Peyer's patch (tissue), 4 donors: ENCODE data around the gene ZC3H8. TPM values are rescaled to one million over a fixed set of nuclear protein-coding genes. Genes with fewer than 3 reads are reported as not detected.
"Not testable (repeated sequence)": the region's sequence is repeated elsewhere in the genome, so short reads cannot be mapped to it uniquely, and the experiment has no call there.

Experiments used
- DNase-seq, 3 donors: peaks; one replicate each; pipeline ENCODE4 v3.0.0-alpha.2; 2017 to 2019
- H3K27ac ChIP-seq, 4 donors: fragments of 200-600 bp; sonication (generic); one replicate each; pipeline ENCODE4 v1.5.1; 2016 to 2019
- H3K27me3 ChIP-seq, 2 donors: fragments of 200-600 bp; sonication (generic); one replicate each; pipeline ENCODE4 v1.5.1; 2019
- H3K36me3 ChIP-seq, 3 donors: fragments of 200-600 bp; sonication (generic); one replicate each; pipeline ENCODE4 v1.5.1; 2016 to 2019
- H3K4me1 ChIP-seq, 4 donors: fragments of 200-600 bp; sonication (generic); one replicate each; pipeline ENCODE4 v1.5.1; 2016 to 2019
- H3K4me3 ChIP-seq, 4 donors: fragments of 200-600 bp; sonication (generic); 1 replicate in 3 of 4; 2 replicates in 1 of 4; pipeline ENCODE4 v1.5.1; 2016 to 2019; ENCODE audit warnings: mild to moderate bottlenecking in 1 of 4
- H3K9me3 ChIP-seq, 4 donors: fragments of 200-600 bp; sonication (generic); one replicate each; pipeline ENCODE4 v1.5.1; 2016 to 2019; ENCODE audit warnings: mild to moderate bottlenecking in 1 of 4
- POLR2A ChIP-seq, 2 donors: fragments of 450-650 bp; IDR thresholded peaks; one replicate each; pipeline ENCODE4 v1.5.1; 2017; ENCODE audit warnings: antibody characterized with exemption in 2 of 2, mild to moderate bottlenecking in 2 of 2, moderate library complexity in 2 of 2
- total RNA-seq, 4 donors: library from RNA; depleted of rRNA; stranded (reverse); fragments of >200 nt; gene quantifications; one replicate each; pipeline ENCODE4 v1.1.0, GENCODE V29; 2016
- TF ChIP-seq, protein P1 (sequence below), 6 experiments: fragments of 450-650 bp in 4 of 6; fragments of 200-600 bp in 2 of 6; sonication (generic) in 1 of 6; IDR thresholded peaks; one replicate each; pipeline ENCODE4 v1.5.1; 2017 to 2019; ENCODE audit warnings: antibody characterized with exemption in 6 of 6, mild to moderate bottlenecking in 3 of 6, moderate library complexity in 1 of 6

Gene ZC3H8
- total RNA-seq, 4 donors from 2014 or later = 21.9 to 92.4 (median 31.2) TPM

DNA sequence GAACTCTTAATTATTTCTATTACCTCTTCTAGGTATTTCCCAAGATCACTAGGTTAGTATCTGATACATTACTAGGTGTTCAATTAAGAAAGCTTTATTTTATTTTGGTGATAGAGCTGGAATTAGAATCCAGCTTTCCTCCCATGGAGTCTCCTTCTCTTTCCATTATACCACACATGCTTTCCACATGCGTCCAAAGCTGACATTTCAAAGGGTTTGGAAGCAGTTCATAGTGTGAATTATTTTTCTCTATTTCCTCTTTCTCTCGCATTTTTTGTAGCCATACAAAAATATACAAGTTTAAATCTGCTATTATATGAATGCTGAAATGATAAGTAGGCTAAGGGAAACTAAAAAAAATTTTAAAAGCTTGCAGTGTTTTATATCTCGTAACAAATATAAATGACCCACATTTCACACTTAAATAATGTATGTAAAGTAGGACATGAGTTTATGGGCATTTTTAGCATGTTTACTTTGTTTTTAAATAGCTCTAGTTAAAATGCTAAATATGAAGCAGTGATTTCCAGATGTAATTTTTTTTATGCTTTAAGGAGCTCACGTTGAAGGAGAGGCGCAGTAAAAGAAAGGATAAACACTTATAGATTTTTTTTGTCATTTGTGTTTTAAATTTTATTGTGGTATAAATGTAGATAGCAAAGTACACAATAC is 40.7 kb upstream of the ZC3H8 start:
- DNase-seq = no peak
- peaks cover 0 to 8% (median 0%) of the 10 kb centered on the region in 4 donors for H3K4me1 ChIP-seq

DNA sequence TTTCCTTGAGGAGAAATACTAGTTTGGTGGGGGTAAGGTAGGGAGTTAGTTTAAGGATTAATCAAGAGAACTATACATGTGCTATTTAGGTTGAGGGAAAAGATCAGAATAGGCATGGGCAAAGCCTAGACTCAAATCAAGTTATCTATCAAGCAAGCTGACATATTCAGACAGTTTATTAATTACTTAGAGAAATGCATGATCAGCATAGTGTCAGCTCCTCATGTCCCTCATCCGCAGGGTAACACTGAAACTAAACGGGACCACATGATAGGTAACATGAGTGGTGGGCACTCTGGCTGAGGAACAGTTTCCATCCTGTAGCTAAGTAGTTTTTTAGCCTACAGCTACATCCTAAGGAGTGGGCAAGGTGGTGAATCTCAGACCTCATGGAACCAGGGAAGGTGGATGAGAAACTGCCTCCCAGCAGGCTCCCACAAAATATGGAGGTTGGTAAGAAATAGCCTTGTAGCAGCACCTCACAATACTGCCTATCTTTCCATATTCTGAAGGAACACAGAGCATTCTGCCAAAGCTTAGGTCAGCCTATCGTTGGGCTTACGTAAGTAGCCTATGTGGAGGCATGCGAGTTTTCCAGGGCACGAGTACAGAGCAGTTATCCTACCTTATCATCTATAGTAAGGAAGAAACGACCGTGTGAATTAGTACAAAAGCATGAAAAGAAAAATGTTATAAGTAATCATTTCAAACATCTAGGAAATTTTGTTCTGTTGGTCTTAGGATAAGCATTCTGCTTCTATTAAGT is 39.0 kb upstream of the ZC3H8 start:
- peaks cover 0 to 10% (median 0%) of the 10 kb centered on the region in 4 donors for H3K4me1 ChIP-seq
- H3K9me3 ChIP-seq = no peaks in the 10 kb centered on the region
- TF ChIP-seq POLR2A (IDR thresholded peaks at IDR 0.05) = no peak
- TF ChIP-seq, protein P1, sequence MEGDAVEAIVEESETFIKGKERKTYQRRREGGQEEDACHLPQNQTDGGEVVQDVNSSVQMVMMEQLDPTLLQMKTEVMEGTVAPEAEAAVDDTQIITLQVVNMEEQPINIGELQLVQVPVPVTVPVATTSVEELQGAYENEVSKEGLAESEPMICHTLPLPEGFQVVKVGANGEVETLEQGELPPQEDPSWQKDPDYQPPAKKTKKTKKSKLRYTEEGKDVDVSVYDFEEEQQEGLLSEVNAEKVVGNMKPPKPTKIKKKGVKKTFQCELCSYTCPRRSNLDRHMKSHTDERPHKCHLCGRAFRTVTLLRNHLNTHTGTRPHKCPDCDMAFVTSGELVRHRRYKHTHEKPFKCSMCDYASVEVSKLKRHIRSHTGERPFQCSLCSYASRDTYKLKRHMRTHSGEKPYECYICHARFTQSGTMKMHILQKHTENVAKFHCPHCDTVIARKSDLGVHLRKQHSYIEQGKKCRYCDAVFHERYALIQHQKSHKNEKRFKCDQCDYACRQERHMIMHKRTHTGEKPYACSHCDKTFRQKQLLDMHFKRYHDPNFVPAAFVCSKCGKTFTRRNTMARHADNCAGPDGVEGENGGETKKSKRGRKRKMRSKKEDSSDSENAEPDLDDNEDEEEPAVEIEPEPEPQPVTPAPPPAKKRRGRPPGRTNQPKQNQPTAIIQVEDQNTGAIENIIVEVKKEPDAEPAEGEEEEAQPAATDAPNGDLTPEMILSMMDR (IDR thresholded peaks at IDR 0.05) = no peak
- H3K27me3 ChIP-seq = no peaks in the 10 kb centered on the region
- H3K4me3 ChIP-seq = no peak overlapping the region
- DNase-seq = no peak
- no peaks in the 10 kb centered on the region for H3K36me3 ChIP-seq
- H3K27ac ChIP-seq = no peak overlapping the region

More for the DNA sequence above, 40.7 kb upstream of the ZC3H8 start:
- Histone ChIP-seq H3K27ac (no peak overlapping the region), H3K27me3 (no peaks in the 10 kb centered on the region), H3K36me3 (no peaks in the 10 kb centered on the region), H3K4me3 (no peak overlapping the region), H3K9me3 (no peaks in the 10 kb centered on the region)
- TF ChIP-seq POLR2A (IDR thresholded peaks at IDR 0.05) = no peak
- TF ChIP-seq, protein P1 (IDR thresholded peaks at IDR 0.05) = no peak

DNA sequence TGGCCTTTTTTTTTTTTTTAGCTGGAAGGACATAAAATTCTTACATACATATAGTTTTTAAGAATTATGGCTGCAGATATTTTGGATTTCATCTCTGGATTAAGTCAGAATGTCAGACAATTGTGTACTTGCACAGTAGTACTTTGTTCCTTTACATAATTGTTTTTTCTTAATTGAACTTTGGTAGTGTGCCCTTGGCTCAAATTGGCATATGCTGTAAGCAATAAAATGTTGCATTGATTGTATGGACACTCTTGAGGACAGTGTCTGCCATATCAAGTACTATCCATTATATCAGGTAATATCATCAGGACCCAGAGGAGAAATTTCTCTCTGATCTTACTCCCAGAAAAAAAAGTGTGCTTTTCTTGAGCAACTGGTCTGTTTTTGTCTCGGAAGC is 35.8 kb upstream of the ZC3H8 start:
- TF ChIP-seq POLR2A (IDR thresholded peaks at IDR 0.05) = no peak
- TF ChIP-seq, protein P1 (IDR thresholded peaks at IDR 0.05) = no peak
- Histone ChIP-seq H3K9me3 (no peaks in the 10 kb centered on the region), H3K27me3 (no peaks in the 10 kb centered on the region), H3K4me3 (no peak overlapping the region), H3K27ac (no peak overlapping the region), H3K36me3 (no peaks in the 10 kb centered on the region), H3K4me1 (peaks cover 0 to 10% (median 0%) of the 10 kb centered on the region in 4 donors)
- no peak for DNase-seq

DNA sequence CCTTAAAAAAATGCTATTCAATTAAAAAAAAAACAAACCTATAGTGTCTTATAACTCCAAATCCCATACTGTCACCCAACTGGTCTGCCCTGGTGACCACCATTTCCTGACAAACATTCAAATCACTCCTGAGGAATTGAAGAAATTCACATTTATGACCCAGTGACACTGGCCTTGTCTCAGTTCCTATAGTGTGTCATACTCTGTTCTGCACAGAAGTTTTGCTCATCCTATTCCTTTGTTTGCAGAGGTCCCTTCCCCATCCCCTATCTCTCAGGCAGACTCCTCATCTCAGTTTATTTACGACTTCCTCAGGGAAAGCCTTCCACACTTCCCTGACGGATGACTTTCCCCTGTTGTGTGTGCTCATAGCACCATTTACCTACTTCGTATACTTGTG is 35.2 kb upstream of the ZC3H8 start:
- H3K4me1 ChIP-seq = peaks cover 0 to 10% (median 0%) of the 10 kb centered on the region in 4 donors
- no peak for DNase-seq
- H3K9me3 ChIP-seq = no peaks in the 10 kb centered on the region
- H3K27ac ChIP-seq = no peak overlapping the region
- H3K4me3 ChIP-seq = no peak overlapping the region
- H3K27me3 ChIP-seq = no peaks in the 10 kb centered on the region
- H3K36me3 ChIP-seq = no peaks in the 10 kb centered on the region
- TF ChIP-seq POLR2A (IDR thresholded peaks at IDR 0.05) = no peak
- TF ChIP-seq, protein P1 (IDR thresholded peaks at IDR 0.05) = no peak

DNA sequence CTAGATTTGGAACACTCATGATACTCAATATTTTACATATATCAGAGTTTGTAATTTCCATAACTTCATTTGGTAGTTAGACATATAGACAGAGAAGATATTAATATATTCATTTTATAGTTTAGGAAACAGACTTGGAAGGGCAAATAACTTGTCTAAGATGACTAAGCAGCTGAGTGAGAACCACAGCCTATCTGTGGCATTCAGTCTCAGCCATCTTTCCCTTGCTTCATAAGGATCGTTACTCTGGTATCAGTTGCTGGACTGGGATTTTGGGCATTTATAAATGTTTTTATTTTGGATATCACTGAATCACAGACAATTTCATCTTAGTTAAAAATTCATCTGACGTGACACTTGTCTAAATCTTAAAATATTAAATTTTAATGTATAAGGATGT is 28.7 kb upstream of the ZC3H8 start:
- H3K4me1 ChIP-seq, H3K4me3 ChIP-seq: not testable (repeated sequence)

DNA sequence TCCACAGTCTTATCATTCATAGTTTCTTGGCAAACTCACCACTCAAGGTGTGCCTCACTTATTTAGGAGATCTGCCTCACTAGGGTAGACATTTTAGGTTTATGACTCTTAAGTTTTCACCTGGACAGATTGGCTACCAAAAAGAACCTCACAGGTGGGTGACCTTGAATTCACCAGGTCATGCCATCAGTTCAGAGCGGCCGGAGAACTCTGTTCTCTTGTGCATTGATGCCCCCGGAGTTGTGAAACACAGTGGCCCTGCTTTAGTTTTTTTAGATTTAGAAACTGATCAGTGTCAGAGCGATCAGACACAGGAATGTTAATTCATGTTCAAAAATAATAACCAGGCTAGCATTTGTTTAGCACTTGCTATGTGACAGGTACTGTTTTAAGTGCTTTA is 27.2 kb upstream of the ZC3H8 start:
- not testable (repeated sequence) for H3K9me3 ChIP-seq, H3K27me3 ChIP-seq, H3K4me1 ChIP-seq, H3K4me3 ChIP-seq, DNase-seq, H3K27ac ChIP-seq, H3K36me3 ChIP-seq

More for the DNA sequence above, 28.7 kb upstream of the ZC3H8 start:
- not testable (repeated sequence) for H3K9me3 ChIP-seq, H3K27me3 ChIP-seq, H3K36me3 ChIP-seq, DNase-seq, H3K27ac ChIP-seq
